GM19468 (cell line): Measurements from ENCODE around the gene LMAN2L.

Source experiments
- ATAC-seq: cut with Tn5 transposase; IDR thresholded peaks from one replicate; pipeline ENCODE4 v1.9.1; 2021; ENCODE audit warnings: mild to moderate bottlenecking, moderate library complexity, moderate number of reproducible peaks; ENCODE audit not compliant: unreplicated experiment; ENCODE audit errors: extremely low read depth

Gene LMAN2L

GRCh38 chr2:96716388-96716787 lies 23.5 kb downstream of the LMAN2L start:
- ATAC-seq, result no peak

- no peak for ATAC-seq
Measured at GRCh38 chr2:96715658-96716057, 24.2 kb downstream of the LMAN2L start.

DNA sequence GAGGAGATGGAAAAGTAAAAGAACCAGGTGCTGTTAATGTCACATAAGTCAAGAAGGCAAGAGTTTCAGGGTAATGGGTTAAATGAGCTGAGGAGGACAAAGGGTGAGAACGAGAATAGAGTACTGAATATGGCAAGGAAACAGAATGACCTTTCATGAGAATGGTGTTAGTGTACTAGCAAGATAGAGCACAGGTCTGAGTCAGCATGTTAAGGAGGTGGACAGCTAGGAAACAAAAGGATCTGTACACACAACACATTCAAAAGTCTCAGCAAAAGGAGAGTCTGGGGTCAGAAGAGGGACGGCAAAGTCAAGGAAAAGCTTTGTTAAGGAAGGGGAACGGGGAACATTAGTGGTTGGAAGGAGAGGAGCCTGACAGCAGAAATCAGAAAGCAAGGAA lies 28.9 kb downstream of the LMAN2L start:
- no peak for ATAC-seq

DNA sequence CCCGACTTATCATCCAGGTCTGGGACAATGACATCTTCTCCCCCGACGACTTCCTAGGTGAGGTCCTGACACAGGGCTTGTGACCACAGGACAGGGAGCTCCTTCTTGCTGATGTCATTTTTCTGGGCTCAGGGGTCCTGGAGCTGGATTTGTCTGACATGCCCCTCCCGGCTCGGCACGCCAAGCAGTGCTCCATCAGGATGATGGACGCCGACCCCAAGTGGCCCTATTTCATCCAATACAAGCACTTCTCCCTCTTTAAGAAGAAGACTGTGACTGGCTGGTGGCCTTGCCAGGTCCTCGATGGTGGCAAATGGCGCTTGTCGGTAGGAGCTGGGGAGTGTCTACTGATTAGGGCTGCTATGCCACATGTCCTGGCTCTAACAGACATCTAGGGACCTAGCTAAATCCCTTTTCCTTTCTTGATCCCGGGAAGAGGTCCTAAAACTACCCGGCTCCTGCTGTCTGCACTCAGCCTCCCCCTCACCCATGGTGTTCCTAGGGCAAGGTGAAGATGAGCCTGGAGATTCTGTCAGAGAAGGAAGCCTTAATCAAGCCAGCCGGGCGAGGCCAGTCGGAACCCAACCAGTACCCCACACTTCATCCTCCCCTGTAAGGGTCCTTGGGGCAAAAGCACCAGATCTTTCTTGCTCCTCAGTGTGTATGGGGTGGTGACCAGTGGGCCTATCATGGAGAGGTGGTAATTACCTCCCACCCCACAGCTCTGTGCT lies 36.7 kb downstream of the LMAN2L start:
- ATAC-seq, result no peak

DNA sequence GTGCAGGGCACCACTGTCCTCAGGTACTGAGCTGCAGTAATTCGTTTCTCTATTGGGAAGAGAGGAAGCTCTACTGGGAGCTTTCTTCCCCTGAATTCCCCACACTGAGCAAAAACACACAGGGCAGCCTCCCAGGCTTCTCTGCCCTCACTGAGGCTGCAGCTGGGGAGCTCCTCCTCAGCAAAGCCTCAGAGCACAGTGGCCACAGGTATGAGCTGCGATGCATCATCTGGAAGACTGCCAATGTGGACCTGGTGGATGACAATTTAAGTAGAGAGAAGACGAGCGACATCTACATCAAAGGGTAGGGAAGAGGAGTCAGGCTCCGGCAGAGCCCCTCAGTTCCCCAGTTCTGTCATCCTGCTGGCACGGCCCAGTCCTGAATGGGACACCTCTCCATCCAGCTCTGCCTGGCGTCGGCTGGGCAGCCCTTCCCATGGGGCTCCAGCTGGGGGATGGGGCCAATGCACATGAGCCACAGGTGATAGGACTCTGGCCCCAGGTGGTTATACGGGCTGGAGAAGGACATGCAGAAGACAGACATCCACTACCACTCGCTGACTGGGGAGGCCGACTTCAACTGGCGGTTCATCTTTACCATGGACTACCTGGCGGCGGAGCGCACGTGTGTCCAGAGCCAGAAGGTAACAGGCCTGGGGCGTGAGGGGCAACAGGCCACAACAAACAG lies 37.6 kb downstream of the LMAN2L start:
- ATAC-seq, result no peak

GRCh38 chr2:96701636-96702035 lies 38.2 kb downstream of the LMAN2L start:
- no peak for ATAC-seq

DNA sequence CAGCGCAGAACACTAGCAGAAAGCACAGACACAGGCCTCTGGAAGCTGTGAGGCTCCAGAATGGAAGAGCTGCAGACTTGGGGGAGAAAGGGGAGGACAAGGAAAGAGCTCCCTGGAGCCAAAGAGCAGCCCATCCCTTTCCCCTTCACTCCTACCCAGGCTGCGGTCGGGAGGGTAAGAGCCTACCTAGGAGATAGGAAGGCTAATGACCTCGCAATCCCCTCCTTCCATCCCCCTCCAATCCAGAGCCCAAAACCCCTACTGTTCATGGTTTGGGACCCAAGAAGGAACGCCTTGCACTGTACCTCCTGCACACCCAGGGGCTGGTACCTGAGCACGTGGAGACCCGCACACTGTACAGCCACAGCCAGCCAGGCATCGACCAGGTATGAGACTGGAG lies 39.8 kb downstream of the LMAN2L start:
- no peak for ATAC-seq

DNA sequence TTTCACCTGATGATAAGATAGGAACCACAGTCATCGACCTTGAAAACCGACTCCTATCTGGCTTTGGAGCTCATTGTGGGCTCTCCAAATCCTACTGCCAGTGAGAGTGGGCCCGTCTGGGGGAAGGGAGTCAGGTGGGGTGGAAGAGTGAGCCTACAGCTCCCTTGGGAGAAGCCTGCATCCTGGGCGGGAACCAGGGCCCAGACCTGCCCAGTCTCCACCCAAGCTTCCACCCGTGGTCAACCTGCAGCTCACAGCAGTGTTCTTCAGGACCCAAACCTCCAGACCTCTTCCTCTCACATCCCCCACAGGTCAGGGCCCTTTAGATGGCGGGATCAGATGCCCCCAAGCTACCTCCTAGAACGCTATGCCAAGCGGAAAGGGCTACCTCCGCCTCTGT lies 40.2 kb downstream of the LMAN2L start:
- no peak for ATAC-seq

- ATAC-seq, result no peak
Measured at GRCh38 chr2:96699021-96699420, 40.8 kb downstream of the LMAN2L start.

- ATAC-seq, result no peak
Measured at GRCh38 chr2:96698221-96698861, 41.5 kb downstream of the LMAN2L start.

DNA sequence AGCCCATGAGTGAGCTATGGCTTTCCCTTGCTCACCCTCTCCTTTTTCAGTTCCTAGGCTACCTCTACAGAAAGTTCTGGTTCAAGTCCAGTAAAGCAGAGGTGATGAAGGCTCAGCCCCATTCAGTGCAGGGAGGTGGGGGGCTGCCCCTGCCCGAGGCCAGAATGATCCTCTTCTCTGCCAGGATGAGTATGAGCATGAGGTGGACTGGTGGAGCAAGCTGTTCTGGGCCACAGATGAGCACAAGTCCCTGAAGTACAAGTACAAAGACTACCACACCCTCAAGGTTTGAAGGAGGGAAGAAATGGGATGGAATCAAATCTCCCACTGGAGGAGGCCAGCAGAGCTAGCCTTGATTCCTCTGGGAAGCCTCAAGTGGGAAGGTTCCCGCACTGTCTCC lies 42.4 kb downstream of the LMAN2L start:
- ATAC-seq, result no peak

- ATAC-seq, result no peak
Measured at GRCh38 chr2:96695602-96696001, 44.3 kb downstream of the LMAN2L start.

GRCh38 chr2:96694816-96695455 lies 44.9 kb downstream of the LMAN2L start:
- no peak for ATAC-seq

DNA sequence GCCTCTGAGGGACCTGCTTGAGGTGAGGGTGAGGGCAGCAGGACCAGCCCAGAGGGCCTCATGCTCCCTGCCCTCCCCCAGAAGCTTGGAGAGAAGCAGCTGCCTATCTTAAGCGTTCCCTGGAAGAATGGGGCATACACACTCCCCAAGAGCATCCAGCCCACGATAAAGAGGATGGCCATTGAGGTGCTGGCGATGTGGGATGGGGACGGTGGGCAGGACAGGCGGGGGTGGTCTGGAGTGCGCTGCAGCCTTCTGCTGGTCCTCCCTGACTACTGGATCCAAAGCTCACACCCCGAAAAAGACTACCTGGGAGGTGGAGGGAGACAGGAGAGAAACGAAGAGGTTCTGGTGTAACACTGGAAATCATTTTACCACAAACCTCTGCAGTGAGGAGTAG lies 45.6 kb downstream of the LMAN2L start:
- ATAC-seq, result no peak

DNA sequence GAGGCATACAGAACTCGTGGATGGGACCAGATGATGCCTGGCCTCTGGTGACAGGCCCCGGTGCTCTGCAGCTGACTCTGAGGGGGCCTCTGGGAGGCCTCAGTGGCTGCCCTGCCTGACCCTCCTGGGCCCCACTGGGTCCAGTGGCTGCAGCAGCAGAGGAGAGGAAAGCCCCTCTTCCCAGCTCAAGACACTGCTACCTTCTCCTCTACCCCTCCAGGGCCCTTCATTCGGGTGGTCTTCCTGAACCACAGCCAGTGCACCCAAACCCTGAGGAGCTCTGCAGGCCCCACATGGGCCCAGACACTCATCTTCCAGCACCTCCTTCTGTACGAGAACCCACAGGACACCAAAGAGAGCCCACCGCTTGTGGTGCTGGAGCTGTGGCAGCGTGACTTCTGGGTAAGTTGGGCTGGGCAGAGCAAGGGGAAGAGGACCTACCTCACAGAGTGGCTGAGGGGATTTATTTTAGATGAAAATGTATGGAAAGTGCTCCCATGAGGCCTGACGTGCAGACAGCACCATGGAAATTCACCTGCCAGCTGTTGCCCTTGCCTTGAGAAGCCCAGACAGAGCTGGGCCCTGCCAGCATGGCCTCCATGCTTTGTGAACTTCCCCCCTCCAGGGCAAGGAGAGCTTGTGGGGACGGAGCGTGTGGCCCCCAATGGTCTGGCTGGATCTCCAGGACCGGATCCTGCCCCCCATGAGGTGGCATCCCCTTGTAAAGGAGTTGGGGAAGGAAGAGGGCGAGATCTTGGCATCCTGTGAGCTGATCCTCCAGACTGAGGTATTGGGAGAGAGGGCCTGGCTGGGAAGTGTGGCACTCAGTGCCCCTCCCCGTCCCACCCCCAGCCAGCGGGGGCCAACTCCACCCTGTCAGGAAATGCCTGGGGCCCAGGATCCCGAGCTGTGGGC lies 46.3 kb downstream of the LMAN2L start:
- ATAC-seq, result no peak

DNA sequence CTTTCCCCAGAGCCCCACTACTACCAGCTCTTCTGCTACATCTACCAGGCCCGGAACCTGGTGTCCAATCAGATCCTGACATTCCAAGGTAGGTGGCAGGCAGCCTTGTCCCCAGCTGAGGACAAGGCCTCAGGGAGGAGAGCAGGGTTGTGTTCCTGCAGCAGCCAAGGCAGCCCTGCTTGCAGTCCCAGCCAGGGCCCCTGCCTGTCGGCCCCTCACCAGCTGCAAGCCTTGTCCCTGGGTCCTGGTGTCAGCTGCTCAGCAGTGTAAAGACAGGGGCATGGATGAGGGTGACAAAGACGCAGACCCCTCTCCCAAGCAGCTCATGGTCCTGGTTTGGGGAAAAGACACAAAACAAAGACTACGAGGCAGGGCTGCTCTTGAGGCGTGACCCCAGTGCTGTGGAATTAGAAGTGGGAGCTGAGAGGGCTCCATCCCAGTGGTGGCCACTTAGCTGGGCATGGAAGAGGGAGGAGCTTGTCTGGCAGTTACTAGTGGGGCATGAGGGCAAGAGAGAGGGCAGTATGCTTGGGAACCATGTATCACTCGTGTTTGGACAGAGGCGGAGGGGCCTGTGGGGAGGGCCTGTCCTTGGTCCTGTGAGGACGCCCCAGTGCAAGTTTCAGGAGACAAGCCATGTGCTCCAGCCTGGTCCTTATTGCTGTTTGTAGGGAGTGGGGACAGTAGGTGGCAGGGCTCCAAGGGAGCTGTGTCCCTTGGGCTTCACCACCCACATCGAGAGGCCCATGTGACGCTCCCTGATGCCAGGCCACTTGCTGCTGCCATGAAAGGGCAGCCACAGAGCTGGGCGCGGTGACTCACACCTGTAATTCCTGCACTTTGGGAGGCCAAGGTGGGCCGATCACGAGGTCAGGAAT lies 47.5 kb downstream of the LMAN2L start:
- ATAC-seq, result no peak

GRCh38 chr2:96691022-96691612 lies 48.7 kb downstream of the LMAN2L start:
- no peak for ATAC-seq

DNA sequence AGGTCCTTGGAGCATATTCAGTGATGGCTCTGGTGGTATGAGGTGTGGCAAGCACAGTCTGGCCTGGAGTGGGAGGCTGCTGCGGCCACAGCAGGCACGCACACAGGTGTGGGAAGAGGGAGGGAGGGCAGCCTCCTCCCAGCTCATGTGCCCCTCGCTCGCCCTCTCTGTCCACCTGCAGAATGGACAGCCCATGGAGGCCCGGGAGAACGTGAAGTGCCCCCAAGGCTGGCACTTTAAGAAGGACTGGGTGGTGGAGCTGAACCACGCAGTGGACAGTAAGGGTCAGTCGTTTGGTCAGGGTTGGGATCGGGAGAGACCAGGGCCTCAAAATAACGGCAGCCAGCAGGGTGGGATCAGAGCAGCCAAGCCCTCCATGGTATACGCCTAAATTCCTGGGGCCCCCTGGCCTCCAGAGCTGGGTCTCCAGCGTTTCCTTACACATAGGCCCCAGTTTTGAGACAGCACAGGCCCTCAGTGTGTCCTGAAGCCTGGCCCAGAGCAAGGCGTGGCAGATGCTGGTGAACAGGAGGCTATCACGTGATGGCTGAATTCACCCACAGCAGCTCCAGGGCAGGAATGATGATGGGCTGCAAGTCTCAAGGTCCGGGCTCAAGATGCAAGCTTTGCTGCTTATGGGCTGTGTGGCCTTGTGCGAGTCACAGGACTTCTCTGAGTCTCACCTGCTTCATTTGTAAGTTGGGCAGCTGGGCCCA lies 49.4 kb downstream of the LMAN2L start:
- ATAC-seq, result no peak
